ENCODE measurements around the gene TTC39B.

DNA sequence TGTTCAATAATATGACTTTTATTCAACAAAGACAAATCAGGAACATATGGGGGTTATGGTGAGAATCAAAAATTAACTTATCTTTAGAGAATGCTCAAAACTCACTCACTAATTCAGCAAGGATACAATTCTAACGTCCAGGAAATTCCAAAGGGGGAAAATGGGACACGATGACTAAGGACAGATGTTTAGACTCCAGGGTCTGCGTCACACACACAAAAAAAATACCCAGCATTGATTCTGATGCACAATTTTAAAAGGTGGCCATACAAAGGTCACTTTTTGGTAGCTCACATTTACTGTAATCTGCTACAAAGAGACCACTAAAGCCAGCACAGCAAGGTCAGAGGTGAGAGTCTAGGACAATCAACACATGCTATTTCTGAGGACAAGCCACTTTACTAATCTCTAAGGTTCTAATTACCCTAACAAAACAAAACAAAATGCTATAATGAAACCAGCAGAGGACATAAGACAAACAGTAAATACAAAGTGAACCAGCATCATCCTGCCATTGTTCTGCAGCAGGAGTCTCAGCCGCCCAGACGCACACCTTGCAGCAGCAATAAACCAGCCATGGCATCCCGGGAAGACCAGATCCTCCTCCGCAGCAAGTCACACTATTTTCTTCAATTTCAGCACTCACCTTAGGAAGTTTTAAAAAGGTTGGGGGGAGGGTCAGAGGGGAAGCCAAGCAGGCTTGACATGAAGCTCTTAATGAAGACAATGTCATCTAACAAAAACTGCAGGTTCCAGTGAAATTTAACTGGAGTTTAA lies 57.8 kb downstream of the TTC39B start:
- TF ChIP-seq, protein P1, sequence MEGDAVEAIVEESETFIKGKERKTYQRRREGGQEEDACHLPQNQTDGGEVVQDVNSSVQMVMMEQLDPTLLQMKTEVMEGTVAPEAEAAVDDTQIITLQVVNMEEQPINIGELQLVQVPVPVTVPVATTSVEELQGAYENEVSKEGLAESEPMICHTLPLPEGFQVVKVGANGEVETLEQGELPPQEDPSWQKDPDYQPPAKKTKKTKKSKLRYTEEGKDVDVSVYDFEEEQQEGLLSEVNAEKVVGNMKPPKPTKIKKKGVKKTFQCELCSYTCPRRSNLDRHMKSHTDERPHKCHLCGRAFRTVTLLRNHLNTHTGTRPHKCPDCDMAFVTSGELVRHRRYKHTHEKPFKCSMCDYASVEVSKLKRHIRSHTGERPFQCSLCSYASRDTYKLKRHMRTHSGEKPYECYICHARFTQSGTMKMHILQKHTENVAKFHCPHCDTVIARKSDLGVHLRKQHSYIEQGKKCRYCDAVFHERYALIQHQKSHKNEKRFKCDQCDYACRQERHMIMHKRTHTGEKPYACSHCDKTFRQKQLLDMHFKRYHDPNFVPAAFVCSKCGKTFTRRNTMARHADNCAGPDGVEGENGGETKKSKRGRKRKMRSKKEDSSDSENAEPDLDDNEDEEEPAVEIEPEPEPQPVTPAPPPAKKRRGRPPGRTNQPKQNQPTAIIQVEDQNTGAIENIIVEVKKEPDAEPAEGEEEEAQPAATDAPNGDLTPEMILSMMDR (IDR thresholded peaks at IDR 0.05 in 2 of 3, conservative IDR thresholded peaks at IDR 0.05 in 1 of 3; ENCODE audit: borderline replicate concordance in 1 of 3, insufficient read depth in 1 of 3, low read depth in 2 of 3, low read length in 2 of 3) = no peak
- TF ChIP-seq EZH2 (IDR thresholded peaks at IDR 0.05) (no peak), POLR2A (IDR thresholded peaks at IDR 0.05; ENCODE audit: borderline replicate concordance, extremely low read depth, insufficient read depth, insufficient read length) (no peak), POLR2AphosphoS5 (IDR thresholded peaks at IDR 0.05; ENCODE audit: low read depth, low read length) (no peak), JUND (IDR thresholded peaks at IDR 0.05) (no peak), SP1 (IDR thresholded peaks at IDR 0.05; ENCODE audit: low read depth) (no peak), CEBPB (IDR thresholded peaks at IDR 0.05; ENCODE audit: low read depth) (no peak), EZH2phosphoT487 (IDR thresholded peaks at IDR 0.05; ENCODE audit: borderline replicate concordance) (no peak), ZNF274 (IDR thresholded peaks at IDR 0.05; ENCODE audit: low read depth, low read length) (no peak)
- TF ChIP-seq, protein P2, sequence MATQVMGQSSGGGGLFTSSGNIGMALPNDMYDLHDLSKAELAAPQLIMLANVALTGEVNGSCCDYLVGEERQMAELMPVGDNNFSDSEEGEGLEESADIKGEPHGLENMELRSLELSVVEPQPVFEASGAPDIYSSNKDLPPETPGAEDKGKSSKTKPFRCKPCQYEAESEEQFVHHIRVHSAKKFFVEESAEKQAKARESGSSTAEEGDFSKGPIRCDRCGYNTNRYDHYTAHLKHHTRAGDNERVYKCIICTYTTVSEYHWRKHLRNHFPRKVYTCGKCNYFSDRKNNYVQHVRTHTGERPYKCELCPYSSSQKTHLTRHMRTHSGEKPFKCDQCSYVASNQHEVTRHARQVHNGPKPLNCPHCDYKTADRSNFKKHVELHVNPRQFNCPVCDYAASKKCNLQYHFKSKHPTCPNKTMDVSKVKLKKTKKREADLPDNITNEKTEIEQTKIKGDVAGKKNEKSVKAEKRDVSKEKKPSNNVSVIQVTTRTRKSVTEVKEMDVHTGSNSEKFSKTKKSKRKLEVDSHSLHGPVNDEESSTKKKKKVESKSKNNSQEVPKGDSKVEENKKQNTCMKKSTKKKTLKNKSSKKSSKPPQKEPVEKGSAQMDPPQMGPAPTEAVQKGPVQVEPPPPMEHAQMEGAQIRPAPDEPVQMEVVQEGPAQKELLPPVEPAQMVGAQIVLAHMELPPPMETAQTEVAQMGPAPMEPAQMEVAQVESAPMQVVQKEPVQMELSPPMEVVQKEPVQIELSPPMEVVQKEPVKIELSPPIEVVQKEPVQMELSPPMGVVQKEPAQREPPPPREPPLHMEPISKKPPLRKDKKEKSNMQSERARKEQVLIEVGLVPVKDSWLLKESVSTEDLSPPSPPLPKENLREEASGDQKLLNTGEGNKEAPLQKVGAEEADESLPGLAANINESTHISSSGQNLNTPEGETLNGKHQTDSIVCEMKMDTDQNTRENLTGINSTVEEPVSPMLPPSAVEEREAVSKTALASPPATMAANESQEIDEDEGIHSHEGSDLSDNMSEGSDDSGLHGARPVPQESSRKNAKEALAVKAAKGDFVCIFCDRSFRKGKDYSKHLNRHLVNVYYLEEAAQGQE (IDR thresholded peaks at IDR 0.05; ENCODE audit: low read depth) = no peak
